Measurements from ENCODE around the gene CCDC66. TPM values are rescaled to one million over a fixed set of nuclear protein-coding genes. Genes with fewer than 3 reads are reported as not detected.
A peak's percentile ranks its signal among the peaks of the same experiment; 100 is the strongest.

CCDC66 gene
- total RNA-seq, 5 donors from 2014 or later (not counting 1 experiment from before 2014, with no cell fraction given) = 57.8 to 75.2 (median 72.6) TPM

DNA sequence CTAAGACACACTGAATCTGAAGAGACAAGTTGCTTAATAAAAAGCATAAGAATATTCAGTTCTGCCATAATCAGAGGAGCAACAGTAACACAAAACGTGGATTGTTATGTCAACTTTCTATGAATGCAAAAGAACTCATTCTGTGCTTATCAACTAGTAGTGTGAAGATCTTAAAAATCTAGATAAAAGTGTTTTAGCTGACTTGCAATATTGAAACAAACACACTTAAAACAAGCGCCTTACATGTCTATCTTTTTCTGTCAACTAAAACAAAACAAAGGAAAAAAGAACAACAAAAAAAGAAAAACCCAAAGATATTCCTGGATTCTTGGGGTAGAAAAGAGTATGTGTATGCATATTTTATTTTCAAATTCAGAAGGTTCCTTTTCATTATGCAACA, 88.4 kb downstream of the CCDC66 start:
- no peak for ATAC-seq (replicated peaks in 1 of 4)
- DNase-seq = no peak
- Mint-ChIP-seq H3K4me3 (no peak overlapping the region), H3K27me3 (no peaks in the 10 kb centered on the region), H3K9me3 (no peaks in the 10 kb centered on the region), H3K36me3 (peaks cover 52% of the 10 kb centered on the region), H3K27ac (peak overlapping the region in 1 of 2 donors; percentile 11), H3K4me1 (peaks cover 20 to 45% (median 31%) of the 10 kb centered on the region in 3 donors)
- peaks cover 0 to 68% of the 10 kb centered on the region in 2 donors for H3K36me3 ChIP-seq (ENCODE audit: control insufficient read depth in 2 of 2, extremely low read depth in 1 of 2, insufficient read depth in 1 of 2, low read length in 1 of 2)
- WGBS (ENCODE audit: insufficient coverage) = no CpG with 5 or more reads among the region's 2 CpGs
- H3K27me3 ChIP-seq (replicated peaks in 1 of 2; ENCODE audit: control insufficient read depth in 2 of 2, extremely low read depth in 1 of 2, insufficient read depth in 2 of 2, low read length in 1 of 2) = no peaks in the 10 kb centered on the region
- POLR2A ChIA-PET = interaction anchor here in 1 of 2 donors (0.6 kb wide), 1 partner anchor 11 kb away, joined by 13 read pairs; no protein-coding TSS in a partner anchor
- no peaks in the 10 kb centered on the region for H3K9me3 ChIP-seq
- no peak overlapping the region for H3K27ac ChIP-seq (ENCODE audit: low read length)
- CTCF ChIA-PET = no interaction called here
- peaks cover 0 to 3% of the 10 kb centered on the region in 2 experiments for H3K4me1 ChIP-seq (ENCODE audit: control insufficient read depth in 1 of 2, extremely low read depth in 1 of 2, insufficient read depth in 2 of 2, low read length in 2 of 2)
- H3K4me3 ChIP-seq (ENCODE audit: control insufficient read depth in 1 of 2, extremely low read depth in 1 of 2, low read length in 1 of 2) = no peak overlapping the region

DNA sequence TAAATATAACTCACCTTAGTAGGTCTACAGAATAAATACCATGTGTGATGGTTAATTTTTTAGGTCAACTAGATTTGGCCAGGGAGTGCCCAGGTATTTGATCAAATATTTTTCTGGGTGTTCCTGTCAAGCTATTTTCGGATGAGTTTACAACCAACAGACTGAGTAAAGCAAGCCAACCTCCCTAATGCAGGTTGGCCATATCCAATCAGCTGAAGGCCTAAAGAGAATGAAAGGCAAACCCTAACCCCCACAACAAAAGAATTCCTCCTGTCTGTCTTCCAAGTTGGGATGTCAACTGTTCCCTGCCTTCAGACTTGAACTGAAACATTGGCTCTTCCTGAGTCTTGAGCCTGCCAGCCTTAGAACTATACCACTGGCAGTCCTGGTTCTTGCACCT, 97.5 kb downstream of the CCDC66 start:
- no peaks in the 10 kb centered on the region for H3K27me3 Mint-ChIP-seq
- Histone ChIP-seq H3K36me3 (ENCODE audit: control insufficient read depth in 2 of 2, extremely low read depth in 1 of 2, insufficient read depth in 1 of 2, low read length in 1 of 2) (peaks cover 16 to 77% of the 10 kb centered on the region in 2 donors), H3K9me3 (no peaks in the 10 kb centered on the region), H3K27ac (ENCODE audit: low read length) (no peak overlapping the region), H3K4me1 (ENCODE audit: control insufficient read depth in 1 of 2, extremely low read depth in 1 of 2, insufficient read depth in 2 of 2, low read length in 2 of 2) (peaks cover 0 to 3% of the 10 kb centered on the region in 2 experiments), H3K4me3 (ENCODE audit: control insufficient read depth in 1 of 2, extremely low read depth in 1 of 2, low read length in 1 of 2) (no peak overlapping the region), H3K27me3 (replicated peaks in 1 of 2; ENCODE audit: control insufficient read depth in 2 of 2, extremely low read depth in 1 of 2, insufficient read depth in 2 of 2, low read length in 1 of 2) (no peaks in the 10 kb centered on the region)
- ChIA-PET CTCF (no interaction called here), POLR2A (no interaction called here)
- peaks cover 65% of the 10 kb centered on the region for H3K36me3 Mint-ChIP-seq
- ATAC-seq (replicated peaks in 1 of 4) = no peak
- WGBS (ENCODE audit: insufficient coverage) = no CpG with 5 or more reads among the region's 1 CpG
- DNase-seq = no peak
- H3K9me3 Mint-ChIP-seq = peaks cover 0 to 8% (median 0%) of the 10 kb centered on the region in 3 donors
- H3K27ac Mint-ChIP-seq = peak overlapping the region; percentile 58 to 69
- no peak overlapping the region for H3K4me3 Mint-ChIP-seq
- peaks cover 44 to 56% (median 53%) of the 10 kb centered on the region in 3 donors for H3K4me1 Mint-ChIP-seq

DNA sequence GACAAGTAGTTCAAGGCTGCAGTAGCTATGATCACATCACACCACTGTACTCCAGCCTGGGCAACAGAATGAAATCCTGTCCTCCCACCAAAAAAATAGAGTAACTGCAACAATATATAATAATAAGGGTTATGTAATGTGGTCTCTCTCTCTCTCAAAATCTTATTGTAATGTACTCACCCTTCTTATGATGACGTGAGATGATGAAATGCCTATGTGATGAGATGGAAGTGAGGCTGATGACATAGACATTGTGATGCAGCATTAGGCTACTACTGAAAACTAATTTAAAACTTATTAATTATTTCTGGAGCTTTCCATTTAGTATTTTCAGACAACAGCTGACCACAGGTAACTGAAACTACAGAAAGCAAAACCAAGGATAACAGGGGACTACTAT, 98.7 kb downstream of the CCDC66 start:
- Mint-ChIP-seq H3K4me3 (no peak overlapping the region), H3K27ac (peak overlapping the region in 1 of 2 donors; percentile 19), H3K9me3 (peaks cover 0 to 8% (median 0%) of the 10 kb centered on the region in 3 donors), H3K4me1 (peaks cover 39 to 54% (median 47%) of the 10 kb centered on the region in 3 donors), H3K36me3 (peaks cover 68% of the 10 kb centered on the region), H3K27me3 (no peaks in the 10 kb centered on the region)
- peaks cover 0 to 3% of the 10 kb centered on the region in 2 experiments for H3K4me1 ChIP-seq (ENCODE audit: control insufficient read depth in 1 of 2, extremely low read depth in 1 of 2, insufficient read depth in 2 of 2, low read length in 2 of 2)
- H3K27me3 ChIP-seq (replicated peaks in 1 of 2; ENCODE audit: control insufficient read depth in 2 of 2, extremely low read depth in 1 of 2, insufficient read depth in 2 of 2, low read length in 1 of 2) = no peaks in the 10 kb centered on the region
- no CpG with 5 or more reads among the region's 1 CpG for WGBS (ENCODE audit: insufficient coverage)
- H3K36me3 ChIP-seq (ENCODE audit: control insufficient read depth in 2 of 2, extremely low read depth in 1 of 2, insufficient read depth in 1 of 2, low read length in 1 of 2) = peaks cover 22 to 82% of the 10 kb centered on the region in 2 donors
- ChIA-PET CTCF (interaction anchor here in 1 of 2 donors (0.6 kb wide), 1 partner anchor 143 kb away, joined by 4 read pairs; no protein-coding TSS in a partner anchor), POLR2A (no interaction called here)
- H3K9me3 ChIP-seq = no peaks in the 10 kb centered on the region
- no peak for DNase-seq
- no peak for ATAC-seq (replicated peaks in 1 of 4)
- H3K27ac ChIP-seq (ENCODE audit: low read length) = no peak overlapping the region
- no peak overlapping the region for H3K4me3 ChIP-seq (ENCODE audit: control insufficient read depth in 1 of 2, extremely low read depth in 1 of 2, low read length in 1 of 2)

DNA sequence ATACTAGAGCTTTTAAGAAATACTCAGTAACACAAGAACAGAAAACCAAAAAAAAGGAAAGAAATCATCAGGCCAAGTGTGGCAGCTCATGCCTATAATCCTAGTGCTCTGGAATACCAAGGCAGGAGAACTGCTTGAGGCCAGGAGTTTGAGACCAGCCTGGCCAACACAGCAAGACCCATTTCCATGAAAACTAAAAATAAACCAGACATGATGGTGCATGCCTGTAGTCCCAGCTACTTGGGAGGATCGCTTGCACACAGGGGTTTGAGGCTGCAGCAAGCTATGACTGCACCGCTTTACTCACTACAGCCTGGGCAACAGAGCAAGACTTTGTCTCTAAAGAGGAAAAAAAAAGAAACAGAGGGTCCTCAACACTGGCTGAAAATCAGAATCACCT, 107.8 kb downstream of the CCDC66 start:
- Mint-ChIP-seq H3K4me3 (no peak overlapping the region), H3K4me1 (peaks cover 19 to 32% (median 31%) of the 10 kb centered on the region in 3 donors), H3K27me3 (no peaks in the 10 kb centered on the region), H3K27ac (peak overlapping the region; percentile 5 to 44), H3K36me3 (peaks cover 56% of the 10 kb centered on the region), H3K9me3 (no peaks in the 10 kb centered on the region)
- ChIA-PET POLR2A (interaction anchor here in 1 of 2 donors (0.6 to 0.7 kb wide), 2 partner anchors 13 to 566 kb away, joined by 3 to 6 read pairs; no protein-coding TSS in a partner anchor), CTCF (interaction anchor here in 1 of 2 donors (0.6 to 1.2 kb wide), 2 partner anchors 9 to 11 kb away, joined by 4 to 5 read pairs; no protein-coding TSS in a partner anchor)
- DNase-seq (no peak), ATAC-seq (replicated peaks in 1 of 4) (no peak)
- H3K27ac ChIP-seq (ENCODE audit: low read length) = no peak overlapping the region
- H3K4me1 ChIP-seq (ENCODE audit: control insufficient read depth in 1 of 2, extremely low read depth in 1 of 2, insufficient read depth in 2 of 2, low read length in 2 of 2) = peaks cover 0 to 5% of the 10 kb centered on the region in 2 experiments
- no peak overlapping the region for H3K4me3 ChIP-seq (ENCODE audit: control insufficient read depth in 1 of 2, extremely low read depth in 1 of 2, low read length in 1 of 2)
- H3K36me3 ChIP-seq (ENCODE audit: control insufficient read depth in 2 of 2, extremely low read depth in 1 of 2, insufficient read depth in 1 of 2, low read length in 1 of 2) = peaks cover 15 to 94% of the 10 kb centered on the region in 2 donors
- H3K27me3 ChIP-seq (replicated peaks in 1 of 2; ENCODE audit: control insufficient read depth in 2 of 2, extremely low read depth in 1 of 2, insufficient read depth in 2 of 2, low read length in 1 of 2) = no peaks in the 10 kb centered on the region
- H3K9me3 ChIP-seq = no peaks in the 10 kb centered on the region
- 100% methylated on average over 2 of the region's 2 CpGs for WGBS (ENCODE audit: insufficient coverage)

DNA sequence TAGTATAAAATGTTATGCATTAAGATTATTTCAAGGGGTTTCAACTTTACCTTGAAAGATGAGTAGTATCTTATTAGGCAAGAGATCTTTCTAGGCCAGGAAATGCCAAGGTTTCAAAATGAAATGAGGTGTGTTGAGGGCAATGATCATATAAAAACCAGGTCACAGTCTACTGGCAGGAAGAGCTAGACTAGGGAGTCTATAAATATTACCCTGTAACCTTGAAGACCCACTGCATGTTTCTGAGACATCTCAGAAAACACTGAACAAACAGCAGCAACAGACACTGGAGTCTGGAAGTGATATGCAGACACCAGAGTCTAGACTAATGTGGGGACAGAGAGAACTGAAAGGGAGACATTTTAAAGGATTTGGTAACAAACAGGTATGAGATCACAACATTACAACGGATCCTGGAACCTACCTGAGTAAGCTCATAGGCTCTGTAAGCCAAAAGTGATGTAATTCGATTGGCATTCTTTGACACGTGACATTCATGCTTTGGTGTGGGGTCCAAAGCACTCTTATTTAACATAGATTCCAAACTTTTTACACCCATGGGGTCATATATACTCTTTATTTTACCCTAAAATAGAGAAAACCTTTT, 111.1 kb downstream of the CCDC66 start:
- Mint-ChIP-seq H3K36me3 (peaks cover 58% of the 10 kb centered on the region), H3K27ac (peak overlapping the region; percentile 25 to 68), H3K4me1 (peaks cover 23 to 37% (median 36%) of the 10 kb centered on the region in 3 donors), H3K4me3 (no peak overlapping the region), H3K9me3 (no peaks in the 10 kb centered on the region), H3K27me3 (no peaks in the 10 kb centered on the region)
- peak in 2 of 4 experiments; percentile 39 to 53 for ATAC-seq (replicated peaks in 1 of 4)
- no peaks in the 10 kb centered on the region for H3K27me3 ChIP-seq (replicated peaks in 1 of 2; ENCODE audit: control insufficient read depth in 2 of 2, extremely low read depth in 1 of 2, insufficient read depth in 2 of 2, low read length in 1 of 2)
- POLR2A ChIA-PET = no interaction called here
- no peak overlapping the region for H3K4me3 ChIP-seq (ENCODE audit: control insufficient read depth in 1 of 2, extremely low read depth in 1 of 2, low read length in 1 of 2)
- peaks cover 7 to 91% of the 10 kb centered on the region in 2 donors for H3K36me3 ChIP-seq (ENCODE audit: control insufficient read depth in 2 of 2, extremely low read depth in 1 of 2, insufficient read depth in 1 of 2, low read length in 1 of 2)
- CTCF ChIA-PET = interaction anchor here (0.5 to 0.8 kb wide), 2 partner anchors 14 to 35 kb away, joined by 3 read pairs; no protein-coding TSS in a partner anchor
- H3K27ac ChIP-seq (ENCODE audit: low read length) = peak overlapping the region; percentile 25
- no CpG with 5 or more reads among the region's 3 CpGs for WGBS (ENCODE audit: insufficient coverage)
- H3K9me3 ChIP-seq = no peaks in the 10 kb centered on the region
- H3K4me1 ChIP-seq (ENCODE audit: control insufficient read depth in 1 of 2, extremely low read depth in 1 of 2, insufficient read depth in 2 of 2, low read length in 2 of 2) = peaks cover 0 to 8% of the 10 kb centered on the region in 2 experiments
- DNase-seq = no peak

All from T-cell (primary cell).